GM12878 (cell line): ENCODE measurements around the gene KIAA2012.

ENCODE experiments used
- JUND ChIP-seq: IDR thresholded peaks from 2 replicates; pipeline ENCODE4 v1.6.1; 2012; ENCODE audit warnings: low read depth, mild to moderate bottlenecking, low read length, improper control_type of control experiment, moderate library complexity
- NR2C1 ChIP-seq: fragments of 450-650 bp; IDR thresholded peaks from 2 replicates; pipeline ENCODE4 v1.6.1; 2017; ENCODE audit warnings: antibody characterized with exemption, mild to moderate bottlenecking, moderate library complexity
- PBX3 ChIP-seq: IDR thresholded peaks from 2 replicates; pipeline ENCODE4 v1.6.1; 2011; ENCODE audit warnings: mild to moderate bottlenecking, low read depth, low read length, moderate library complexity; ENCODE audit not compliant: insufficient replicate concordance

DNA sequence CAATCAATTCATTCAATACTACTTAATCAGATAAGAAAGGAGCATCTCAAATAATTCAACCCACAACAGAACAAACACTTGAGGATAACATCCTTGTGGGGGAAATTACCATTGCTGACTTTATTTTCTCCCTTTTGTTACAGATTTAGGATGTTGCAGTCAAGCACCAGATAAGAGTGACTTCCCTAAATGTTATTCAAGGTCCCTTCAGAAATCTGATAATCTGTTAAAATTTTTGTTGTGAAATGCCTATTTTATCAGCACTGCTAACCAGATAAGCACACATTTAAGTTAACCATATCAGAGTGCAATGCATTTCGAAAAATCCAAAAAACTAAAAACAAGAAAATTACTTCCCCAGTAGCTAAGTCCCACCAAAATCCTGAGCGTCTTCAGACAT is 131.8 kb downstream of the KIAA2012 start:
- no peak for TF ChIP-seq PBX3
- TF ChIP-seq JUND = no peak
- no peak for TF ChIP-seq NR2C1
